ENCODE measurements around the gene WDHD1. TPM values are rescaled to one million over a fixed set of nuclear protein-coding genes. Genes with fewer than 3 reads are reported as not detected.
"Not testable (repeated sequence)": the region's sequence is repeated elsewhere in the genome, so short reads cannot be mapped to it uniquely, and the experiment has no call there.

The WDHD1 gene
- total and polyA plus RNA-seq, 5 experiments from 2014 or later, result 2.2 to 4.9 (median 3.8) TPM

DNA sequence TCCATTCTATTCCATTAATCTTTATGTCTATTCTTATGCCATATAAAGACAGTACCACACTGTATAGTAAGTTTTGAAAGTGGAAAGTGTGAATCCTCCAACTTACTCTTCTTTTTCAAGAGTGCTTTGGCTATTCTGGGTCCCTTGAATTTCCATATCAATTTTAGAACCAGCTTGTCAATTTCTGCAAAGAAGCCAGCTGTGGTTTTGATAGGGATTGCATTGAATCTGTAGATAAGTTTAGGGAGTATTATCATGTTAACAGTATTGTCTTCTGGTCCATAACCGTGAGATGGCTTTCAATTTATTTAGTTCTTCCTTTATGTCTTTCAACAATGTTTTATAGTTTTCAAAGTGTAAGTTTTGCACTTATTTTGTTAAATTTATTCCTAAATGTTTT, 90.1 kb downstream of the WDHD1 start:
- Mint-ChIP-seq H3K4me3 (no peak overlapping the region), H3K4me1 (no peaks in the 10 kb centered on the region), H3K27me3 (no peaks in the 10 kb centered on the region), H3K36me3 (no peaks in the 10 kb centered on the region), H3K27ac (no peak overlapping the region), H3K9me3 (no peaks in the 10 kb centered on the region)
- no peak for ATAC-seq
- POLR2A ChIA-PET, result no interaction called here
- no peak for DNase-seq

DNA sequence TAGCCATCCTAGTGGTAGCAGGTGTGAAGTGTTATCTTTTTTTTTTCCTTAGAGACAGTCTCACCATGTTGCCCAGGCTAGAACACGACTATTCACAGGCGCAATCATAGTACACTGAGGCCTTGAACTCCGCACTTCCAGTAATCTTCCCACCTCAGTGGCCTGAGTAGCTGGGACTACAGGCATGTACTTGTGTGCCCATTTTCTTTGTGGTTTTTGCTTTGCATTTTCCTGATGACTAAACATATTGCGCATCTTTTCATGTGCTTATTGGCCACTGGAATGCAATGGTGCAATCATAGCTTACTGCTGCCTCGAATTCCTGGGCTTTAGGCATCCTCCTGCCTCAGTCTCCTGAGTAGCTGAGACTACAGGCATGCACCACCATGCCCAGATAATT, 90.9 kb downstream of the WDHD1 start:
- no peak for ATAC-seq
- H3K27me3 Mint-ChIP-seq, result no peaks in the 10 kb centered on the region
- H3K9me3 Mint-ChIP-seq, result no peaks in the 10 kb centered on the region
- no peaks in the 10 kb centered on the region for H3K4me1 Mint-ChIP-seq
- no peak overlapping the region for H3K4me3 Mint-ChIP-seq
- H3K36me3 Mint-ChIP-seq, result no peaks in the 10 kb centered on the region
- POLR2A ChIA-PET, result no interaction called here
- DNase-seq, result no peak
- H3K27ac Mint-ChIP-seq, result no peak overlapping the region

DNA sequence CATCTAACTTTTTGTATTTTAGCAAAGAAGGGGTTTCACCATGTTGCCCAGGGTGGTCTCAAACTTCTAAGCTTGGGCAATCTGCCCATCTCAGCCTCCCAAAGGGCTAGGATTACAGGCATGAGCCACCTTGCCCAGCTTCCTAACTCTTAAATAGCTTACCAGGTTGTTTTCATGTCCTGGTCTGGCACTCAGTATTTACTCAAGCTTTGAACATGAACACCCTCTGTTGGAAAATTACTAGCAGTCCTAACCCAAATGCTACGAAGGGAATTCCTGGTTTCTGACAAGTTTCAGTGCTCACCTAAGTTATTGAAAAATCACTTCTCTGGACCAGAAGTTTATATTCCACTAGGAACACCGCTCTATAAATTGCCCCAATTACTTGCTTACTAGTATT, 91.8 kb downstream of the WDHD1 start:
- DNase-seq (no peak), ATAC-seq (no peak)
- Mint-ChIP-seq H3K4me1 (no peaks in the 10 kb centered on the region), H3K27ac (no peak overlapping the region), H3K27me3 (no peaks in the 10 kb centered on the region), H3K4me3 (no peak overlapping the region), H3K36me3 (no peaks in the 10 kb centered on the region), H3K9me3 (no peaks in the 10 kb centered on the region)
- POLR2A ChIA-PET, result no interaction called here

DNA sequence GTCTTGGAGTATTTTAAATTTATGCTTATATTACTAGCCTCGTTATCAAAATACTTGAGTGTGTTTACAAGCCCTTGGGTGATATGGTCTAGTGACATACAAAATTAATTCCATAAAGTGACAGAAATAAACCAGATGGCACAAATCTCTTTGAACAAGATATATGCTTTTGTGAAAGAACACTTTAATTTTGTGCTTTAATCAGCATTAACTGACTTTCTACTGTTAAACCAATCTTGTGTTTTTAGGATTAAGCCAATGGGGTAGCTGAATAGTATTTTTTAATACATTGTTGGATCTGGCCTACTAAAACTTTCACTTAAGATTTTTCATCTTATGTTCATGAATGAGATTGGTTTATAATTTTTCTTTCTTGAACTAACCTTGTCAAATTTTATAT, 93.9 kb downstream of the WDHD1 start:
- no peak for ATAC-seq
- POLR2A ChIA-PET, result no interaction called here
- H3K27me3 Mint-ChIP-seq, result no peaks in the 10 kb centered on the region
- H3K36me3 Mint-ChIP-seq, result no peaks in the 10 kb centered on the region
- H3K9me3 Mint-ChIP-seq, result no peaks in the 10 kb centered on the region
- H3K4me3 Mint-ChIP-seq, result no peak overlapping the region
- DNase-seq, result no peak
- H3K4me1 Mint-ChIP-seq, result no peaks in the 10 kb centered on the region
- H3K27ac Mint-ChIP-seq, result no peak overlapping the region

DNA sequence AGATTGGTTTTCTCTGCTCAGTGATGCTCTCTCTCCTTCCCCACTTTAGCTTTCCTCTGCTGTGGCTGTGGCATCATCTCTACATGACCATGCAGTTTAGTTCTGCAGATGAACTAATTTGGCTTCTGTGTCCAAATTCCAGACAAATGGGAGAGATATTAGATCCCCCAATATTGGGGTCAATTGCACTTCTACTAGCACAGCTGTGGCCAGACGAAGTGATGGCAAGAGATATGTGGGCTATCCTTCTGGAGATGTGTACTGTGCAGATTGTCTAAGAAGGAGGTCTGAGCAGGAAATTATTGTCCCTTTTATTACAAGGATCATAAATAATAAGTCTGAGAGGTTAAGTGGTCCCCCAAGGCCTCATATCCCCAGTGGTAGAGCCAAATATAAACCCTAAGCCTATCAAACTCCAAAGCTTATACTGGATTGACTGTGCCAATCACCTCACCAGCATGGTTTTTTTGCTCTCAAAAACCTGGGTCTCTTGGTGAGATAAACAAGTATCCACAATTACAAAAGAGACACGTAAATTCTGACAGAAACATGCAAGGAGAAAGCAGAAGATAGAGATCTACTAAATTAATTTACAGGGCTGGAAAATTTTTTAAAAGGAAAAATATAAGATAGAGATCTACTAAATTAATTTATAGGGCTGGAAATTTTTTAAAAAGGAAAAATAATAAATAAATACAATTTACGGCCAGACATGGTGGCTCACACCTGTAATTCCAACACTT, 95.1 kb downstream of the WDHD1 start:
- Mint-ChIP-seq H3K9me3 (no peaks in the 10 kb centered on the region), H3K27ac (no peak overlapping the region), H3K27me3 (peaks cover 0 to 5% (median 0%) of the 10 kb centered on the region in 5 donors), H3K4me3 (no peak overlapping the region), H3K4me1 (no peaks in the 10 kb centered on the region), H3K36me3 (no peaks in the 10 kb centered on the region)
- DNase-seq (no peak), ATAC-seq (no peak)
- POLR2A ChIA-PET, result no interaction called here

DNA sequence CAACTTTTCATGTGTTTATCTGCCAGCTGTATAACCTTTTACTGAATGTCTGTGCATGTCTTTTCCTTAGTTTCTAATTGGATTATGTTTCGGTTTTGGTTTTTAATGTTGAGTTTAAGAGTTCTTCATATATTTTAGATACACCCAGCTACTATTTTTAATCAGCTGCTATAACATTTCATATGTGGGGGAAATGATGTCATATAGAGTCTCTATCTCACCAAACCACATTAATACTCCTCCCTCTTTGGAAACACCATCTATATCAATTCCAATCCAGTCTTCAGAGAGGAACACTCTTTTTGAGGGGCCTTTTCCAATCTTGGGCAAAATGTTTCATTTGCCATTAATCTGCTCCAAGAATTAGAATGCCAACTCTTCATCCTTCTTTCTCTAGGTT, 95.8 kb downstream of the WDHD1 start:
- Mint-ChIP-seq H3K36me3 (no peaks in the 10 kb centered on the region), H3K4me3 (no peak overlapping the region), H3K9me3 (no peaks in the 10 kb centered on the region), H3K27ac (no peak overlapping the region), H3K27me3 (peaks cover 0 to 6% (median 3%) of the 10 kb centered on the region in 5 donors), H3K4me1 (no peaks in the 10 kb centered on the region)
- ATAC-seq, result no peak
- POLR2A ChIA-PET, result no interaction called here
- DNase-seq, result no peak

DNA sequence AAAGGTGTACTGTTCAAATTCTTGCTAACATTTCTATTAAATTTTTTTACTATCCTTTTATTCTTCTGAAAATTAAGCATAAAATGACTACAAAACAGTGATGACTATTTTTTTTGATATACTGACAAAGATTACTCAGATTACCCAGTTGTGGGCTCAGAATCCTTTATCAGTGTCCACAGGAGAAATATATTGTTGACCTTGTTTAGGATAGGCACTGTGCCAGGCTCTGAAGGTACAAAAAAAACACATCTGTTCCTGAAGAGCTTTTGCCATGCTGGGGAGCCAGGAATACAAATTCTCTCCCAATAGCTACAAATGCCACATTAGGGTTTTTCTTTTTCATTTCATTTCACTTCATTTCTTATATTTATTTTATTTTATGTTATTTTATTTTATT, 97.3 kb downstream of the WDHD1 start:
- Mint-ChIP-seq H3K36me3 (no peaks in the 10 kb centered on the region), H3K9me3 (no peaks in the 10 kb centered on the region), H3K27ac (no peak overlapping the region), H3K4me1 (no peaks in the 10 kb centered on the region), H3K27me3 (peaks cover 0 to 13% (median 8%) of the 10 kb centered on the region in 5 donors), H3K4me3 (no peak overlapping the region)
- no peak for DNase-seq
- ATAC-seq, result no peak
- POLR2A ChIA-PET, result no interaction called here

DNA sequence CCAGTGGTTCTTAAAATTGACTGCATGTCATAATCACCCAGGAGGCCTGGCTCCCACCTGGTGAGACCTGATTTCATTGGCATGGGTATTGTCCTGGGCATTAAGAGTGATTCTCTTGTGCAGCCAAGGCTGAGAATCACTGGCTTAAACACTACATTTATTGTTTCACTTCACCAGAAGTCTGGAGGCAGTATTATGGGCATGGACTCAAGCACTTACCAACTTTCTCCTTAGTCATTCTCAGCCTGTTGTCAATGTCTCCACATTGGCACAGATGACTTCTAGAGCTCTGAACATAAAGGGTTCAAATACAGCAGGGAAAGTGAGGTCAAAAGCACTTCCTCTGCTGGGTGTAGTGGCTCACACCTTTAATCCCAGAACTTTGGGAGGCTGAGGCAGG, 98.7 kb downstream of the WDHD1 start:
- H3K27me3 Mint-ChIP-seq, result peaks cover 0 to 13% (median 8%) of the 10 kb centered on the region in 5 donors
- no peaks in the 10 kb centered on the region for H3K4me1 Mint-ChIP-seq
- POLR2A ChIA-PET, result no interaction called here
- ATAC-seq (no peak), DNase-seq (no peak)
- H3K27ac Mint-ChIP-seq, result no peak overlapping the region
- no peaks in the 10 kb centered on the region for H3K9me3 Mint-ChIP-seq
- no peaks in the 10 kb centered on the region for H3K36me3 Mint-ChIP-seq
- no peak overlapping the region for H3K4me3 Mint-ChIP-seq

DNA sequence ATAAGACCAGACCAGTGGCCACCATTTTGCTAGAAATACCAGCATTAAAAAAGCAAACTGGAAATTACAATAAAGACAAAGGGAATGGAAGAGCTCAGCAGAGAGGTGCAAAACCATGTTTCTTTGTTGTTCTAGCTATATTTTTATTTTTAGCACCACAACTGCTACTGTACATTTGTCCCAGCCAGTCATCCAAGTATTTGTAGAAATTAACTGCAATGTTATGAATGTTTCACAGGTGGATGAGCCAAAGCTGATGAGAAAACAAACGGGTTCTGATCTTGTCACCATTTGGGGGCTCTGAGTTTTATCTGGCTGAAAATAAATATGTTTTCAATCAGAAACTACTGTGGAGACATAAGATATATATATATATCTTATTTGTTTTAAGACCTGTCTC, 99.3 kb downstream of the WDHD1 start:
- POLR2A ChIA-PET, result no interaction called here
- H3K9me3 Mint-ChIP-seq, result no peaks in the 10 kb centered on the region
- no peak overlapping the region for H3K27ac Mint-ChIP-seq
- H3K27me3 Mint-ChIP-seq, result peaks cover 0 to 13% (median 8%) of the 10 kb centered on the region in 5 donors
- H3K4me3 Mint-ChIP-seq, result no peak overlapping the region
- no peaks in the 10 kb centered on the region for H3K4me1 Mint-ChIP-seq
- DNase-seq (no peak), ATAC-seq (no peak)
- no peaks in the 10 kb centered on the region for H3K36me3 Mint-ChIP-seq

DNA sequence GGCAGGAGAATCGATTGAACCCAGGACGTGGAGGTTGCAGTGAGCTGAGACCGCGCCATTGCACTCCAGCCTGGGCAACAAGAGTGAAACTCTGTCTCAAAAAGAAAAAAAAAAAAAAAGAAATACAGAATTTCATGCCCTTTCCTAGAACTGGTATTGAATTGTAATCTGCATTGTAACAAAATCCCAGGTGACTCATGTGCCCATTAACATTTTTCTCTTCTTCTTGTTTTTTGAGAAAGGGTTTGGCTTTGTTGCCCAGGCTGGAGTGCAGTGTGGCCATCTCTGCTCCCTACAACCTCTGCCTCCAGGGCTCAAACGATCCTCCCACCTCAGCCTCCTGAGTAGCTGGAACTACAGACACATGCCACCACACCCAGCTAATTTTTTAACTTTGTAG, 100.3 kb downstream of the WDHD1 start:
- DNase-seq, H3K9me3 Mint-ChIP-seq, H3K4me3 Mint-ChIP-seq, H3K36me3 Mint-ChIP-seq, H3K27ac Mint-ChIP-seq, H3K4me1 Mint-ChIP-seq, POLR2A ChIA-PET, ATAC-seq: not testable (repeated sequence)
- peaks cover 0 to 13% (median 8%) of the 10 kb centered on the region in 5 donors for H3K27me3 Mint-ChIP-seq

DNA sequence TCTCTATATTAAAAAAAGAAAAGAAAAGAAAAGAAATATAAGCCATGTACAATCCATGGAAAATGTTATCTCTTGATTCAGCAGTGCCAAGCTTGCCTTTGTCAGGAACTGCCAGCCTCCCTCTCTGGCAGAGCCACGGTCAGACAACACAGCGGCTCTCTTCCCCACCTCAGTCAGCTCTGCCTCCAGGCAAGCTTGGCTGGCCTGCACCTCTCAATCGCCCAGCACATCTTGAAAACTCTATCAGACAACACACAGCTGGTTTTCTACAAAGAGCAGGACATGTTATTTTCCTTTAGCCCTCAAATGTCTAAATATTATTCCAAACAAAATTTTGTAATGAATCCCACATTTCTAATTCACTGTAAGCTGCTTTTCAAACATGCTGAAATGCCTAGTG, 104.3 kb downstream of the WDHD1 start:
- Mint-ChIP-seq H3K36me3 (no peaks in the 10 kb centered on the region), H3K4me1 (no peaks in the 10 kb centered on the region), H3K4me3 (no peak overlapping the region), H3K27ac (peak overlapping the region in 1 of 10 donors; percentile 41), H3K9me3 (no peaks in the 10 kb centered on the region), H3K27me3 (peaks cover 0 to 13% (median 8%) of the 10 kb centered on the region in 5 donors)
- DNase-seq (no peak), ATAC-seq (no peak)
- POLR2A ChIA-PET, result interaction anchor here (0.6 kb wide), 2 partner anchors 20 to 34 kb away, joined by 3 read pairs; partner anchors contain the start of gene GCH1

DNA sequence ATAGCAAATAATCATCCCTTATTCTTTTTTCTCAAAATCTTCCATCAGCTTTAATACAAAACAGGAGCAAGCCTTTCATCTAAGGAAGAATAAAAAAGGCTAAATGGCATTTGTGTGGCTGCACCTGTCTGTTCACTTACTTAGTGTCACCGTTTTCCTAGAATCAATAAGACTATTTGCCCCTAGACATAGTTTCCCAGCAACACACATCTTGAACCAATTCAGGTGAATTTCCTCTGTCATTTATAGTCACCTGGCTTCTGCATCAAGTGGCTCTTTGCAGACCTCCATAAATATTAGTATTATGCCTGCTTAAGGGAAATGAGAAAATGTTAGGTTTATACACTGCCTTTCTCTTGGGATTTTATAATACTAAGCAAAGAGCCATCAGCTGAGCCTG, 106.8 kb downstream of the WDHD1 start:
- Mint-ChIP-seq H3K4me1 (no peaks in the 10 kb centered on the region), H3K27me3 (peaks cover 0 to 3% (median 0%) of the 10 kb centered on the region in 5 donors), H3K4me3 (no peak overlapping the region), H3K36me3 (no peaks in the 10 kb centered on the region), H3K9me3 (no peaks in the 10 kb centered on the region), H3K27ac (no peak overlapping the region)
- POLR2A ChIA-PET, result no interaction called here
- no peak for ATAC-seq
- DNase-seq, result no peak

DNA sequence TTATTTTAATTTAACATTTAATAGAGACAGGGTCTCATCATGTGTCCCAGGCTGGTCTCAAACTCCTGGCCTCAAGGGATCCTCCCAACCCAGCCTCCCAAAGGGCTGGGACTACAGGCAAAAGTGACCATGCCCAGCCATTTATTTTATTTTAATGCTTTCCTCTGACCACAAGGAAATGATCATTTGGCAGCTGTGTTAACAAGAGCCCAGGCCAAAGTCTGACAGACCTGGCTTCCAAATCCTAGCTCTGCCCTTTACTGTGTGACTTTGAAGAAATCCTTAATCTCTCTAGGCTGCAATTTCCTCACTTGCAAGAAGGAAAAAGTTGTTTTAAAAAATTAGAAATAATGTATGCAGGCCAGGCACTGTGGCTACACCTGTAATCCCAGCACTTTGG, 107.6 kb downstream of the WDHD1 start:
- Mint-ChIP-seq H3K4me3 (no peak overlapping the region), H3K36me3 (no peaks in the 10 kb centered on the region), H3K27me3 (no peaks in the 10 kb centered on the region), H3K4me1 (no peaks in the 10 kb centered on the region), H3K27ac (no peak overlapping the region), H3K9me3 (no peaks in the 10 kb centered on the region)
- DNase-seq (no peak), ATAC-seq (no peak)
- POLR2A ChIA-PET, result no interaction called here

DNA sequence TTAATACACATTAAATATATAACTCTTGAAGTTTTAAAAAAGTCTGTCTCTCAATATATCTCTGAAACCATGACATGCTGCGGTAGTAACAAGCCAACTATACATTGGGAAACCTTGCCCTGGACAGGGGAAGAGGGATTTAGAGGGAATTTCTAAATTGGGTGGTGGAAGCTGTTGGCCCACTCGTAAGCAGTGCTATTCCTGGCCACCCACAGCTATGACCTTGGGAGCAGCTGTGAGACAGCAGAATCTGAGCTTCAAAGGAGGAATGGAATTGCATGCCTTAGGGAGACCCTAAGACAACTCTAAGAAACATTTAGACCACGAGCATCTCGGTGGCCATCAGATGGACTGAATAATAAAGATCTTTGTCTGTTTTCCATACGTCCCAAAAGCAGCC, 108.5 kb downstream of the WDHD1 start:
- Mint-ChIP-seq H3K4me1 (no peaks in the 10 kb centered on the region), H3K4me3 (no peak overlapping the region), H3K9me3 (no peaks in the 10 kb centered on the region), H3K27me3 (peaks cover 0 to 1% (median 0%) of the 10 kb centered on the region in 5 donors), H3K27ac (no peak overlapping the region), H3K36me3 (no peaks in the 10 kb centered on the region)
- POLR2A ChIA-PET, result no interaction called here
- ATAC-seq (no peak), DNase-seq (no peak)

Data from naive thymus-derived CD8-positive, alpha-beta T cell (primary cell).